HL-60/S4 treated with retinoic acid at 250 ng/mL for 4 days and 3 days (cell line): ENCODE measurements around the gene MYOF.

Experiments
- in situ Hi-C: fragments of 300-500 bp; cut with MboI; formaldehyde crosslinking; loops from 2 replicates; pipeline ENCODE4 v1.7.0; 2022; ENCODE audit warnings: low sequenced_read_pairs

Gene MYOF

GRCh38 chr10:93482145-93482834, at the start of gene MYOF:
TSS of gene MYOF (minus strand) at chr10:93482334. CDS start at chr10:93482194, 140 bp downstream.
- in situ Hi-C loops, result loop anchor here (10.0 kb wide), 1 partner anchor 97 kb away; no protein-coding TSS in a partner anchor

- in situ Hi-C loops, result no loop called here
These were observed 36.4 kb upstream of the MYOF start for GRCh38 chr10:93518531-93518930.

GRCh38 chr10:93516006-93516380, 33.9 kb upstream of the MYOF start:
- in situ Hi-C loops, result no loop called here

- in situ Hi-C loops, result no loop called here
These were observed 33.2 kb upstream of the MYOF start for GRCh38 chr10:93515071-93516005.

- in situ Hi-C loops, result no loop called here
These were observed 32.4 kb upstream of the MYOF start for GRCh38 chr10:93514521-93514920.

- in situ Hi-C loops, result no loop called here
These were observed 31.0 kb upstream of the MYOF start for GRCh38 chr10:93513091-93513490.

GRCh38 chr10:93512565-93512964, 30.4 kb upstream of the MYOF start:
- in situ Hi-C loops, result no loop called here

GRCh38 chr10:93509816-93510215, 27.7 kb upstream of the MYOF start:
- in situ Hi-C loops, result no loop called here

GRCh38 chr10:93505075-93505474, 22.9 kb upstream of the MYOF start:
- in situ Hi-C loops, result no loop called here

- in situ Hi-C loops, result no loop called here
These were observed 20.9 kb upstream of the MYOF start for GRCh38 chr10:93503075-93503474.

GRCh38 chr10:93501650-93502049, 19.5 kb upstream of the MYOF start:
- in situ Hi-C loops, result no loop called here

- in situ Hi-C loops, result no loop called here
These were observed 16.0 kb upstream of the MYOF start for GRCh38 chr10:93498166-93498565.

GRCh38 chr10:93496322-93497041, 14.3 kb upstream of the MYOF start, which contains the start of gene CEP55:
TSS of gene CEP55 (plus strand) at chr10:93496612. CDS start at chr10:93500052, 3,440 bp downstream.
- in situ Hi-C loops, result no loop called here

GRCh38 chr10:93495654-93496321, 13.7 kb upstream of the MYOF start:
- in situ Hi-C loops, result no loop called here

- in situ Hi-C loops, result no loop called here
These were observed 12.4 kb upstream of the MYOF start for GRCh38 chr10:93494494-93494893.

GRCh38 chr10:93493162-93493561, 11.0 kb upstream of the MYOF start:
- in situ Hi-C loops, result no loop called here

- in situ Hi-C loops, result no loop called here
These were observed 9.5 kb upstream of the MYOF start for GRCh38 chr10:93491602-93492121.

- in situ Hi-C loops, result loop anchor here (10.0 kb wide), 1 partner anchor 104 kb away; no protein-coding TSS in a partner anchor
These were observed 6.9 kb upstream of the MYOF start for GRCh38 chr10:93488956-93489528.

- in situ Hi-C loops, result loop anchor here (10.0 kb wide), 1 partner anchor 101 kb away; no protein-coding TSS in a partner anchor
These were observed 3.6 kb upstream of the MYOF start for GRCh38 chr10:93485690-93486089.

- in situ Hi-C loops, result loop anchor here (10.0 kb wide), 1 partner anchor 97 kb away; no protein-coding TSS in a partner anchor
These were observed 443 bp downstream of the MYOF start for GRCh38 chr10:93481637-93482144.
